RCC 7860 (cell line): ENCODE results near the gene FBXL15.

Source experiments
- DNase-seq: peaks from one replicate; pipeline ENCODE4 v3.0.0-alpha.2; 2015; ENCODE audit warnings: low spot score
- FAIRE-seq: peaks from 2 replicates; lab custom pipeline; 2012; peaks lifted over from hg19 to GRCh38; lab: Jason Lieb, UNC

FBXL15 gene

GRCh38 chr10:102424916-102425315, 4.3 kb downstream of the FBXL15 start:
- FAIRE-seq (no peak), DNase-seq (no peak)

GRCh38 chr10:102425444-102425843, 4.8 kb downstream of the FBXL15 start:
- FAIRE-seq (no peak), DNase-seq (no peak)

- DNase-seq = no peak
- FAIRE-seq = no peak
Observed at GRCh38 chr10:102426803-102427287, 6.2 kb downstream of the FBXL15 start.

GRCh38 chr10:102429468-102429867, 8.8 kb downstream of the FBXL15 start:
- DNase-seq = no peak
- FAIRE-seq = no peak

GRCh38 chr10:102431452-102432124, 11.0 kb downstream of the FBXL15 start:
- no peak for DNase-seq
- FAIRE-seq = no peak

- FAIRE-seq (peak; percentile 77), DNase-seq (peak; percentile 90)
Observed at GRCh38 chr10:102432162-102432950, 11.7 kb downstream of the FBXL15 start, which contains the start of gene CUEDC2. Gene CUEDC2, minus strand, starts transcription at chr10:102432574. Its CDS starts 7,386 bp downstream, at chr10:102425188.

- DNase-seq = no peak
- no peak for FAIRE-seq
Observed at GRCh38 chr10:102433619-102434046, 13.0 kb downstream of the FBXL15 start.

GRCh38 chr10:102434394-102435132, 13.9 kb downstream of the FBXL15 start:
- FAIRE-seq (no peak), DNase-seq (no peak)

GRCh38 chr10:102435133-102435497, 14.5 kb downstream of the FBXL15 start:
- FAIRE-seq (no peak), DNase-seq (no peak)

GRCh38 chr10:102435529-102436233, 15.0 kb downstream of the FBXL15 start:
- no peak for DNase-seq
- no peak for FAIRE-seq

- DNase-seq (no peak), FAIRE-seq (no peak)
Observed at GRCh38 chr10:102436312-102436711, 15.7 kb downstream of the FBXL15 start.

- FAIRE-seq (no peak), DNase-seq (no peak)
Observed at GRCh38 chr10:102437515-102437914, 16.9 kb downstream of the FBXL15 start.

GRCh38 chr10:102438374-102438773, 17.7 kb downstream of the FBXL15 start:
- FAIRE-seq (no peak), DNase-seq (no peak)

GRCh38 chr10:102444851-102445250, 24.2 kb downstream of the FBXL15 start:
- FAIRE-seq (no peak), DNase-seq (no peak)

- FAIRE-seq (peak; percentile 15), DNase-seq (peak; percentile 41)
Observed at GRCh38 chr10:102449321-102450123, 28.9 kb downstream of the FBXL15 start.

- FAIRE-seq = no peak
Observed at GRCh38 chr10:102450124-102450373, 29.4 kb downstream of the FBXL15 start.

GRCh38 chr10:102450374-102451104, 29.9 kb downstream of the FBXL15 start:
- DNase-seq = peak; percentile 81
- no peak for FAIRE-seq

More at GRCh38 chr10:102450124-102450373, 29.4 kb downstream of the FBXL15 start:
- no peak for DNase-seq

GRCh38 chr10:102451105-102451969, 30.7 kb downstream of the FBXL15 start, which contains the start of gene C10orf95:
Gene C10orf95, minus strand, starts transcription at chr10:102451543. Its CDS starts 450 bp downstream, at chr10:102451093.
- no peak for DNase-seq
- FAIRE-seq = no peak
